Keratinocyte (primary cell): Measurements from ENCODE around the gene RNASE7. TPM values are rescaled to one million over a fixed set of nuclear protein-coding genes. Genes with fewer than 3 reads are reported as not detected.

ENCODE experiments used
- DNase-seq: peaks from one replicate; pipeline ENCODE4 v3.0.0-alpha.2; 2011; ENCODE audit warnings: low read depth, missing footprints, low spot score
- FAIRE-seq: peaks from 2 replicates; lab custom pipeline; 2011; peaks lifted over from hg19 to GRCh38; lab: Jason Lieb, UNC
- H2AFZ ChIP-seq: 2 replicates; pipeline ENCODE4 v1.6.0; 2012; ENCODE audit warnings: low read length, control low read depth, inconsistent platforms; ENCODE audit not compliant: control insufficient read depth
- H3K27ac ChIP-seq: 2 replicates; pipeline ENCODE4 v1.5.1; 2011; ENCODE audit warnings: low read length; ENCODE audit not compliant: control insufficient read depth, insufficient read depth
- H3K27me3 ChIP-seq: 3 replicates; pipeline ENCODE4 v1.6.0; 2011; ENCODE audit warnings: low read length; ENCODE audit not compliant: control insufficient read depth, insufficient read depth; ENCODE audit errors: extremely low read depth
- H3K36me3 ChIP-seq, 2 experiments: 2 replicates in 1 of 2; 3 replicates in 1 of 2; pipeline ENCODE4 v1.5.1; 2011; ENCODE audit warnings: low read length in 2 of 2, mild to moderate bottlenecking in 1 of 2; ENCODE audit not compliant: control insufficient read depth in 2 of 2, insufficient read depth in 2 of 2; ENCODE audit errors: extremely low read depth in 1 of 2
- H3K4me1 ChIP-seq: 3 replicates; pipeline ENCODE4 v1.5.1; 2011; ENCODE audit warnings: low read length; ENCODE audit not compliant: control insufficient read depth, insufficient read depth; ENCODE audit errors: extremely low read depth
- H3K4me2 ChIP-seq: 3 replicates; pipeline ENCODE4 v1.6.0; 2011; ENCODE audit warnings: low read depth, low read length; ENCODE audit not compliant: control insufficient read depth, insufficient read depth; ENCODE audit errors: extremely low read depth
- H3K4me3 ChIP-seq, 3 experiments: fragments of 200-600 bp in 1 of 3; sonication (generic) in 1 of 3; 2 replicates in 2 of 3; 3 replicates in 1 of 3; pipeline ENCODE4 v1.5.1; 2011 to 2016; ENCODE audit warnings: low read length in 3 of 3, mild to moderate bottlenecking in 3 of 3, control low read depth in 2 of 3, inconsistent platforms in 1 of 3, low read depth in 1 of 3, mixed read lengths in 1 of 3, mixed run types in 1 of 3, moderate library complexity in 1 of 3; ENCODE audit not compliant: control insufficient read depth in 2 of 3, insufficient read depth in 2 of 3; ENCODE audit errors: extremely low read depth in 1 of 3
- H3K79me2 ChIP-seq: 2 replicates; pipeline ENCODE4 v1.6.0; 2012; ENCODE audit warnings: low read length; ENCODE audit not compliant: control insufficient read depth, insufficient read depth
- H3K9ac ChIP-seq: 3 replicates; pipeline ENCODE4 v1.6.0; 2011; ENCODE audit warnings: low read length; ENCODE audit not compliant: control insufficient read depth, insufficient read depth; ENCODE audit errors: extremely low read depth
- H3K9me1 ChIP-seq: 3 replicates; pipeline ENCODE4 v1.6.0; 2011; ENCODE audit warnings: low read length; ENCODE audit not compliant: control insufficient read depth, insufficient read depth; ENCODE audit errors: extremely low read depth
- H3K9me3 ChIP-seq: 2 replicates; pipeline ENCODE4 v1.5.1; 2012; ENCODE audit warnings: low read depth, low read length; ENCODE audit not compliant: control insufficient read depth
- H4K20me1 ChIP-seq: 3 replicates; pipeline ENCODE4 v1.6.0; 2011; ENCODE audit warnings: low read length; ENCODE audit not compliant: control insufficient read depth, insufficient read depth; ENCODE audit errors: extremely low read depth
- EZH2 ChIP-seq: IDR thresholded peaks from one replicate; pipeline ENCODE4 v1.6.1; 2012; ENCODE audit warnings: inconsistent platforms, mild to moderate bottlenecking, low read length, moderate library complexity
- dilution Hi-C: fragments of 300-500 bp; cut with MboI; formaldehyde crosslinking; loops from one replicate; pipeline ENCODE4 v1.7.0; 2020; ENCODE audit warnings: low sequenced_read_pairs; ENCODE audit not compliant: extremely low pct_ligation_motif_present
- polyA plus RNA-seq, 5 experiments: library from polyadenylated mRNA; depleted of rRNA in 3 of 5; stranded (reverse) in 3 of 5; stranded (forward) in 1 of 5; unstranded in 1 of 5; fragments of >200 nt; gene quantifications; 1 replicate in 1 of 5; 2 replicates in 3 of 5; 3 replicates in 1 of 5; pipeline versions ENCODE4 v1.2.1 to v1.2.3, GENCODE V29; 2011 to 2012; ENCODE audit warnings: missing spikeins in 2 of 5, low read depth in 1 of 5, low replicate concordance in 1 of 5
- TF ChIP-seq, protein P1 (sequence below), 3 experiments: IDR thresholded peaks in 1 of 3; conservative IDR thresholded peaks in 1 of 3; optimal IDR thresholded peaks in 1 of 3; 2 replicates in 2 of 3; 3 replicates in 1 of 3; pipeline versions ENCODE3 to v1.5.1; 2011; ENCODE audit warnings: low read length in 3 of 3, mild to moderate bottlenecking in 3 of 3, moderate library complexity in 2 of 3, control low read depth in 1 of 3, inconsistent platforms in 1 of 3; ENCODE audit not compliant: insufficient read depth in 2 of 3; ENCODE audit errors: extremely low read depth in 1 of 3

The RNASE7 gene
- polyA plus RNA-seq, 1 donor (not counting 4 experiments of a cell fraction or from before 2014, with no cell fraction given), result 17.4 TPM

DNA sequence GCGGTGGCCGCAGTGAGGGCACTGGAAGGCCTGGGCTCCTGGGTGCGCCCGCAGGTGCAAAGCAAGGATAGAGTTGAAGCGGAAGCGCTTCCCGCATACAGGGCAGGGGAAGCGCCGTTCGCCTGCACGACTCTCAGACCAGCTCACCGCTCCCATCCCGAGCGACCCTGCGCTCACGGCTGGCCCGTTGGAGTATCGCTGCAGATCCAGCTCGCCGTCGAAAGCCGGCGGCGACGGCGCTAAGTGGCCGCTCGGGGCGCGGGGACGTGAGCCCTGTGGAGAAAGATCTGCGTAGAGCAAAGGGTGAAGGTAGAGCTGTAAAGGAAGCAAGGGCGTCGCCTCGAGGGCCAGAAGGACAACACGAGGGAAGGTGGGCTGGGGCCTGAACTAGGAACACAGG lies 50.9 kb downstream of the RNASE7 start:
- Histone ChIP-seq H3K27me3 (no peaks in the 10 kb centered on the region), H3K9me3 (no peaks in the 10 kb centered on the region), H3K4me1 (peaks cover 14% of the 10 kb centered on the region), H4K20me1 (peaks cover 4% of the 10 kb centered on the region), H3K4me2 (no peak overlapping the region), H3K36me3 (peaks cover 17 to 23% of the 10 kb centered on the region in 2 experiments), H3K27ac (no peak overlapping the region), H3K9me1 (no peaks in the 10 kb centered on the region), H3K4me3 (no peak overlapping the region), H3K79me2 (peaks cover 24% of the 10 kb centered on the region), H3K9ac (no peak overlapping the region), H2AFZ (no peak overlapping the region)
- no peak for FAIRE-seq
- dilution Hi-C loops, result no loop called here
- TF ChIP-seq, protein P1, sequence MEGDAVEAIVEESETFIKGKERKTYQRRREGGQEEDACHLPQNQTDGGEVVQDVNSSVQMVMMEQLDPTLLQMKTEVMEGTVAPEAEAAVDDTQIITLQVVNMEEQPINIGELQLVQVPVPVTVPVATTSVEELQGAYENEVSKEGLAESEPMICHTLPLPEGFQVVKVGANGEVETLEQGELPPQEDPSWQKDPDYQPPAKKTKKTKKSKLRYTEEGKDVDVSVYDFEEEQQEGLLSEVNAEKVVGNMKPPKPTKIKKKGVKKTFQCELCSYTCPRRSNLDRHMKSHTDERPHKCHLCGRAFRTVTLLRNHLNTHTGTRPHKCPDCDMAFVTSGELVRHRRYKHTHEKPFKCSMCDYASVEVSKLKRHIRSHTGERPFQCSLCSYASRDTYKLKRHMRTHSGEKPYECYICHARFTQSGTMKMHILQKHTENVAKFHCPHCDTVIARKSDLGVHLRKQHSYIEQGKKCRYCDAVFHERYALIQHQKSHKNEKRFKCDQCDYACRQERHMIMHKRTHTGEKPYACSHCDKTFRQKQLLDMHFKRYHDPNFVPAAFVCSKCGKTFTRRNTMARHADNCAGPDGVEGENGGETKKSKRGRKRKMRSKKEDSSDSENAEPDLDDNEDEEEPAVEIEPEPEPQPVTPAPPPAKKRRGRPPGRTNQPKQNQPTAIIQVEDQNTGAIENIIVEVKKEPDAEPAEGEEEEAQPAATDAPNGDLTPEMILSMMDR (optimal IDR thresholded peaks at IDR 0.05 in 1 of 3, IDR thresholded peaks at IDR 0.05 in 1 of 3, conservative IDR thresholded peaks at IDR 0.05 in 1 of 3; ENCODE audit: extremely low read depth in 1 of 3, insufficient read depth in 2 of 3, low read length in 3 of 3), result no peak
- no peak for TF ChIP-seq EZH2
- no peak for DNase-seq

Other genes starting within 250 kb of the RNASE7 start
- gene RNASE1, start 239.5 kb upstream of the RNASE7 start, polyA plus RNA-seq, result 0.09 TPM in 1 of 3 replicates, not detected in the others
- gene RNASE3, start 151.0 kb upstream of the RNASE7 start, polyA plus RNA-seq, result not detected in 3 replicates
- gene RNASE2, start 86.9 kb upstream of the RNASE7 start, polyA plus RNA-seq, result not detected in 3 replicates
- 51.3 to 63.5 TPM (median 61.9 TPM) in 3 replicates for gene METTL17, start 52.4 kb upstream of the RNASE7 start, polyA plus RNA-seq
- gene SLC39A2, start 43.1 kb upstream of the RNASE7 start, polyA plus RNA-seq, result 0.37 to 1.2 TPM (median 0.94 TPM) in 3 replicates
- 11.1 to 15.4 TPM (median 12.5 TPM) in 3 replicates for gene NDRG2, start 17.3 kb upstream of the RNASE7 start, polyA plus RNA-seq
- not detected in 3 replicates for gene TPPP2, start 12.1 kb upstream of the RNASE7 start, polyA plus RNA-seq
- gene RNASE13, start 7.6 kb upstream of the RNASE7 start, polyA plus RNA-seq, result not detected in 3 replicates
- not detected in 3 replicates for gene RNASE8, start 15.5 kb downstream of the RNASE7 start, polyA plus RNA-seq
- 8.7 to 14.4 TPM (median 11.9 TPM) in 3 replicates for gene ARHGEF40, start 27.9 kb downstream of the RNASE7 start, polyA plus RNA-seq
- gene ZNF219, start 56.3 kb downstream of the RNASE7 start, polyA plus RNA-seq, result 23.1 to 35.3 TPM (median 24.8 TPM) in 3 replicates
- 1.1 to 1.4 TPM (median 1.3 TPM) in 3 replicates for gene TMEM253, start 58.7 kb downstream of the RNASE7 start, polyA plus RNA-seq
- not detected in 3 replicates for gene OR5AU1, start 113.7 kb downstream of the RNASE7 start, polyA plus RNA-seq
- 624 to 871 TPM (median 786 TPM) in 3 replicates for gene HNRNPC, start 227.1 kb downstream of the RNASE7 start, polyA plus RNA-seq
- 0.07 TPM in 1 of 3 replicates, not detected in the others for gene RPGRIP1, start 237.7 kb downstream of the RNASE7 start, polyA plus RNA-seq